GM18499 (cell line): ENCODE data around the gene LYST.
A peak's percentile ranks its signal among the peaks of the same experiment; 100 is the strongest.

Experiments used
- ATAC-seq: cut with Tn5 transposase; IDR thresholded peaks from one replicate; pipeline ENCODE4 v1.9.1; 2021; ENCODE audit warnings: moderate number of reproducible peaks; ENCODE audit not compliant: insufficient read depth, unreplicated experiment

Gene LYST

DNA sequence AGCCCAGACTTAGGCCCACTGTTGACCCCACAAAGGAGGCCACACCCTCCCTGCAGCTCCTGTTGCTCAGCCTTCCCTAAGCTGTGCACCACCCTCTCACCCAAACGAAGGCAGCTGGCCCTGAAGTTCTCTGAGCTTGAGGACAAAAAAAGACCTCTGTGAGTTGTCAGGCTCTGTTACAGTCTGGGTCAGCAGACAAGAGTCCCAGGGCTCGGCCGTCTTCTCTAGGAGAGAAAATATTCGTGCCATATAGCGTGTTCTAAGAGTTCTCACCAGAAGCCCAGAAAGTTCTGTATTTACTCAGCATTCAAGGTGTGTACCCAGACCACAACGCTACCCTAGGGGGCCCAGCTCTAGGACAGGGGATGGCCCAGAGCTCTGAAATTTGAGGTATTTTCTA lies 25.5 kb upstream of the LYST start:
- ATAC-seq = no peak

DNA sequence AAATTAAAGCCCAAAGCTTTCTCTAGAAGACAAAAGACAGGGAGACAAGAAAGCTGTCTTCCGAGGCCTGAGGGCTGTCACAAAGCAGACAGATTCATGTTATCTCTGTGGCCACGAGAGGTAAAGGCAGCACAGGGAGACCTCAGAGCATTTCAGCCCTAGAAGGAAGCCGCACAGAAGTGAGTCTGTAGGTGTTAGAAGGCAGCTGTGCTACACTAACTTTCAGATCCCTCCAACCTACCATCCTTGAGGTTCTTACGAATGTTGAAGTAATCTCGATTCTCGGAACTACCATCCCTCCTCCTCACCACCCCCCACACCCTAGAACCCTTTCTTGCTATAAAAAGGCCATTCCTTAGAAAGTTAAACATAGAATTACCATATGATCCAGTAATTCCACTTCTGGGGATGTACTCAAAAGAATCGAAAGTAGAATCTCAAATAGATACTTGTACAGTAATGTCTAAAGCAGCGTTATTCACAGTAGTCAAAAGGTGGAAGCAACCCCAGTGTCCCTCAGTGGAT lies 21.5 kb upstream of the LYST start:
- ATAC-seq = peak; percentile 63

DNA sequence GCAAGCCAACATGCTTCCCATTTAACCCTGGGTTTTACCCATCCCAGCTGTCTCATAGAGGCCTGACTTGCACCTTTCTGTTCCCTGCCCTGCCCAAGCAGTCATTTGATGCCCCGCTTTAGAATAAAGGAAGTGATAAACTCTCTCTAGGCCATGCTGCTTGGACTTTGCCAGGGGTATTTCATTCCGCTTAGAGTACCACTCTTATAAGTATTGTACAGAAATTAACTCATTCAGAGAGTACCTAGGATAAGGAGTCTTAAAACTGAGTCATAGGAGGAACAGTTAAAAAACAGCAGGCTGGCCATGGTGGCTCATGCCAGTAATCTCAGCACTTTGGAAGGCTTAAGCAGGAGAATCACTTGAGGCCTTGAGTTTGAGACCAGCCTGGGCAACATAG lies 21.0 kb upstream of the LYST start:
- ATAC-seq = no peak

DNA sequence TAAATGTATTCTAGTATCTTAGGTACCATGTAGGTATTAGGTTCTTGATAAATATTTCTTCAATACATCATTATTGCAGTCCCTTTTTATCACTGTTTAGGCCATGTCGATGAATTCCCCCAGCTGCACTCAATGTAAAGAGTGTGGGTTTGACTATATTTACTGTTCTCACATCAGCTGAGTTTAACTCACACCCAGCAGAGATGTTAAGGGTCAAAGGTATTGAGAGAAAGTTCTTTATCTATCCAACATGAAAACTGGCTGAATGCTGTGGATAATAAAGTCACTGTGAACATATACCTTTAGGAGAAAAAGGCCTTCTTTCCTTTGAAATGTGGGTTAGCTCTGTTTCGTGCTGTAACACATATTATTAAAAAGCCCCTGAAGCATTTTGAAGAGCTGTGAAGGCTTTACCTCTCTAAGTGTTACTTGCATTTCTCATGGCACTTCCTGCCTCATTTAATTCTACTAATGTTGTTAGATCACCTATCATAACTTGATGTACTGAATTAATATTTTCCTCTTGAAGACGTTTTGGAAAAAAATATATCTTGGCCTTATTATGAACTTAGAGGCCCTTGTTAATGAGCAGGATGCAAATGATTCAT lies 19.1 kb upstream of the LYST start:
- no peak for ATAC-seq

DNA sequence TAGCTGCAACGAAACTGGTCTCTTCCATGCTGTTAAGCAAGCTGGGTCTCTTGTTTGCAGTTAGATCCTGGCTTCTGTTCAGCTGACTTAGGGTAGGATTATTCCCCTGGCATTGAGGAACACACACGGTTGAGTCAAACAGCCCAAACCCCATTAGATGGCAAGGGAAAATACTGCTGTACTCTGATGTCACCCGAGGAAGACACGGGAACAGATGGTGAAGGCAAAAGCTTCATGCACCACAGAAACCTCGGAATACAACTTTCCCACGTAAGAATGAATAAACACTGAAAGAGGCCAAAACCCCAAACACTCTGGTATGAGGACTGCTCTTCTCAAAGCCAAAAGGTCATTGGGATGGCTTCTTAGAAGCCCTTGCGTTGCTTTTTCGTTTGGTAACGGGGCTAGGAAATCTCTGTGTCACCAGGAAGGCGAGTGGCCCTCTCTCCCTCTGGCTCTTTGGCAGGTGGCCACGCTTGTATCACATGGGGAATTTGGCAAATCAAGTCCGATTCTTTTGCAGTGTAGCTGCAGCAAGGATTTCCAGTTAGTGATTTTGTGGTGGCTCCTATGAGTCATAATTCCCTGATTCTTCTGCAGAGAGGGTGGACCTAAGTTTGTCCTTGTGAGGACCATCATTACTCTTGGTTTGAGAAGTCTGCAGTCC lies 16.7 kb upstream of the LYST start:
- no peak for ATAC-seq

DNA sequence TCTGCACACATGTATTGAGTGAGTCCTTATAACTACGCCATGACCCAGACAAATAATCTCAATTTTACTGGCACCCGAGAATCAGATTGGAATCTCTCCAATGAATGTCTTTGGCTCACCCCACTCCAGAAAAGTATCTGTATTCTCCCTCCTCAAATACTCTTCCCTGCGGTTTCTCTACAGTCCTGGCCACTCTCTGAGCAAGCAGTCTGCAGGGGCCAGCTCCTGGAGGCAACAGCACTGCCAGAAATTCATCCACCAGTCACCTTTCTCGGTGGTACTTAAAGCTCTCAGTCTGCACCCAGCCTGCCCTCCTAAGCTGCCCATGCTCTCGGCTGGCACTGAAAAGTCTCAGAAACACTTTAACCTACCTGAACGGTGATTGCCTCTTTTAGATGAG lies 16.1 kb upstream of the LYST start:
- no peak for ATAC-seq

DNA sequence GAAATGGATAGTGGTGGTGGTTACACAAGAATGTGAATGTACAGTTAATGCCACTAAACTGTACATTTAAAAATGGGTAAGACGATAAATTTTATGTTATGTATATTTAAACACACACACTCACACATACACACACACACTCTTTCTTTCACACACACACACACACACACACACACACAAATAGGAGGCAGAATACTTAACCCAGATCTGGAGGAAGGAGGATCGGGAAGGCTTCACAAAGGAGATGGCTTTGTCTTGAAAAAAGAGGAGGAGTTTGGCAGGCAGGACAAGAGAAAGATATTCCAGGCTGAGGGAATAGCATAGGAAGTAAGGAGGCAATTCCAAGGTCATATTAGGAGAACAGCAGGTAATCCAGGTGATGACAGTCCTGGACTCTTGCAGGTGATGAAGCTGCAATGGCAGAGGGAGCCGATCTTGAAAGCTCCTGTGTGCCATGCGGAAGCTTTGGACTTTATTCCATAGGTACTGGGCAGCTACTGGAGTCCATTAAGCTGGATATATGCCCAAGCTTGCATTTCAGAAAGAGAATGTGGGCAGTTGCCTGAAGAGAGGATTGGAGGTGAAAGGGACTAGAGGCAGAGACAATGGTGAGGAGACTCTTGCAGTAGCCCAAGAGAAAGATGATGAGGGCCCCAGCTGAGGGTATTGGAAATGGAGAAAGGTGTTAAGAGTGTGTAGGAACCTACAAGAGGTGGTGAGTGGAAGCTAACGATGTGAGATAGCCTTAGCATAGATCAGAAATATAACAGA lies 15.4 kb upstream of the LYST start:
- no peak for ATAC-seq

DNA sequence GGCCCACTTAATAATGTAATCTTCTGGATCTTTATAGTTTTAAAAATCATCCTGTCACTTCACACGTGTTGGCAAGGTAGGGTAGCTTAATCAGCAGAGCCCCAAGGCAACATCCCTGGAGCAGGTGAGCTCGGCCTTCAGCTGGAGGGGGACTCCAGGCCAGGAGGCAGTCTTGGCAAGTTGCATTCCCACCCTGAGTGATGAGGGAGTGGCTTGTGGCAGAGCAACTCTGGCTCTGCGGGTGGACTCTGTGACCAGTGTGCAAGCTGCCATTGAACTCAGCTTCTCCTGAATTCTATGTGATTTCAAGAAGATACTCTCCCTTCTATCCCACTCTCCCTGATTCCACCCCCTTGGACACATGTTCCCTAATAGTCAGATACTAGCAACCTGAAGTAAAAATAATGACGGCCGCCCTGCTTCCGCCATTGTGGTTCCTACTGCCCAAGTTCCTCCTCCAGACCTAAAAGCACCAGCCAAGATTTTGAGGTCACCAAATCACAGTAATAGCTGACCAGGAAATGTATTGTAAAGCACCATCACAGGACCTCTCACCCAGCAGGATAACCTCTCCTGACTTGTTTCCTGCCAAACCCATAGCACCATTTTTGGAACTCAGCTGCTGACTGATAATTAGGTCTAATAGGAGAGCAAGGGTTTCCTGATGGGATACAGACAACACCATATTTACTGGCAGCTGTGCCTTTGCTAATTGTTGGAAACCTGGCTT lies 11.5 kb upstream of the LYST start:
- no peak for ATAC-seq

DNA sequence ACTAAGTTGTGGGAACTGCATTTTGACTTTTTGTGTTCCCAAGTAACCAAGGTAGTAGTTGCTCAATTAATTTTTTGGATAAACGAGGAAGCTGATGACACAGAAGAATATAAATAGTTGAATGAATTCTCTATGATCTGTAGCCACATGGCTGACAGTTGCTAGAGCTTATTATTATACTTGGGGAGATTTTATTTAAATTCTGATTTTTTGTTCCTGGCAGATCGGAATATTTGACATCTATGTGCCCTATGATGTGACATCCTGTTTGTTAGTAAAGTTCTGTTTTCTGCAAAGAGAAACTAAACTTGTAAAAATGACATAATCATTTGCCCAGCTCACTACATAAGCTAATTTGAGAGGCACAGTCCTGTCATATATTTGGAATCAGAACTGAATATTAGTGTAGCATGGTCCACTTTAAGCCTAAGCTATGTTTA lies 9.7 kb upstream of the LYST start:
- ATAC-seq = no peak

DNA sequence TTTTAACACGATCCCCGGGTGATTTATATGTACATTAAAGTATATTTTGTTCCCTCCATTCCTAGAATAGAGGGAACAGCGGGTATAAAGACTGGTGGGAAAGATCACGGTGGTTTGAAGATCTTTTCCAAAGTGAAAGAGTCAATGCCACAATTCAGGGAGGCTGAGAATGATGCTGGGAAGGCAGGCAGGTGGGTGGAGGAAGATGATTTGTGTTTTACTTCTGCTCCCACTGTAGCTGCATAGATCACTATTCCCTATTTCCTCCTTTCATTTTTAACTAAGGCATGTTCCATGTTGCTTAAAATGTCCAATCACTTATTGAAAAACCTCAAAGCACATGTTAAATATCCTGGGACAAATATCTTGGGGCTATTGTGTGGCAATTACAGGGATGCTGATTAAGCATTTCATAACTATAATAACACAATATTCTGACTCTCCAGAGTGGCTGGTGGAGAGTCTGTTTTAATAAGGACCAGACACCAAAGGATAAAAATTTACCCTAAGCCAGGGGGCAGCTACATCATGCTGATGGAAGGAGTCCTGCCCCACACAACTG lies 8.4 kb upstream of the LYST start:
- ATAC-seq = no peak

DNA sequence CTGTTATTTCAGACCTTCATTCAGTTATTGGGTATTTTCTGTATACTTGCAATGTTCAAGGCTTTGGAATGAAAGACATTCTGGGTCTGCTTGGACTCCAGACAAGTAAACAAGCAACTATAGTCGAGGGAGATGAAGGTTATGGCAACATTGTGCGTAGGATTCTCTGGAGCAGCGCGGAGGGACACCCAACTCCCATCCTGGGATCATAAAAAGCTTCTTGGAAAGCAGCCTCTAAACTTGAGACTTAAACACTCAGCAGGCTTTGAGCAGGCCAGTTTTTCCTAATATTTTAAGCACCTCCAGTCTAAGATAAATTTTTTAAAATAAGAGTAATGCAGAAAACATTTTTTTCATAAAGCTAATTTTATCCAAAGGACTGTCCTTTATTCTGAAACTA lies 7.6 kb upstream of the LYST start:
- no peak for ATAC-seq

DNA sequence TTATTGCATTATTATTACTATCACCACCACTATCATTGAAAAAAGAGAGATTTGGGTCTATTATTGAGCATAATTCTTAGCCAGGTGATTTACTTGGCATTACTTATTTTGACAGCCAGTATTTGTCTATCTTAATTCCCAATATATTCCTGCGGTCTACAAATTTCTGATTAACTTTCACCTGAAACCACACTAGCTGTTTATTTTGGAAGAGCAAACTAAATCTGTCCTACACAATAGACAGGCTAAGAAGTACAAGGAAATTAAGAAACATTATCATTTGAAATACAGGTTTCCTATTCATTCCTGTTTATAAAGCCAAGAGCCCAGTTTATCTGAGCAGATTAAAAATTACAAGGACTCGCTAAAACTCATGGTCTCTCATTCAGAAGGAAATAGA lies 6.9 kb upstream of the LYST start:
- ATAC-seq = no peak

DNA sequence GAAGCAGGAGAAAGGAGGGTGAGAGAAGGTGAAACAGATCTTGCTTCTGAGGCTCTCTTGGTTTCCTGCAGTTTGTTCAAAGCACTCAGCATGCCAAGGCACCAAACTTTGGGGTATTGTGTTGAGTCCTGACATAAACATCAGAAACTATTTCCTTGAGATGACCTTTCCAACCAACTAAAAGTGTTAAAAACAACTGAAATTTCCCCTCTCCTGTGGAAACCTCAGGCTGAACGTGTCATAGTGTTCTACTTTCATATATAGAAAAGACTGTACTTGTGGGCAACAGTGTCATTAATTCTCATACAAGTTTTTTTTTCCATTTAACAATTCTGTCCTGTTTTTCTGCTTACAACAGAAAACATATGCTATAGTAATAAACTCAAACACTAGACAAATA lies 6.3 kb upstream of the LYST start:
- no peak for ATAC-seq

DNA sequence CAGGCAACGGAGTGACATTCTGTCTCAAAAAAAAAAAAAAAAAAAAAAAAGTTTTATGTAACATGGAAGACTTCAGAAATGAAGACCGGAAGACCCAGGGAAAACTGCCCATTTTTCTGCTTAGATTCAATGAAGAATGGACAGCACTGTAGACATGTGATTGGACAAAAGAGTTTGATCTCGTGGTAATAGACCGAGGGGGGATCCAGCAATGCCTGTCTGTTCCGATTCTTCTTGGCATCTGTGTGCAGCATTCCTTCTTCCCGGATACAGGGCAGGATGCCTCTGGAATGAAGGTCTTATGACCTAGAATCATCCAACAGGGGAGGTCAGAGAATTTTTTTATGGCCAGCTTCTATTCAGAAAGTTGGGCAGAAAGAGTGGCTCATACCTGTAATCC lies 5.6 kb upstream of the LYST start:
- no peak for ATAC-seq

DNA sequence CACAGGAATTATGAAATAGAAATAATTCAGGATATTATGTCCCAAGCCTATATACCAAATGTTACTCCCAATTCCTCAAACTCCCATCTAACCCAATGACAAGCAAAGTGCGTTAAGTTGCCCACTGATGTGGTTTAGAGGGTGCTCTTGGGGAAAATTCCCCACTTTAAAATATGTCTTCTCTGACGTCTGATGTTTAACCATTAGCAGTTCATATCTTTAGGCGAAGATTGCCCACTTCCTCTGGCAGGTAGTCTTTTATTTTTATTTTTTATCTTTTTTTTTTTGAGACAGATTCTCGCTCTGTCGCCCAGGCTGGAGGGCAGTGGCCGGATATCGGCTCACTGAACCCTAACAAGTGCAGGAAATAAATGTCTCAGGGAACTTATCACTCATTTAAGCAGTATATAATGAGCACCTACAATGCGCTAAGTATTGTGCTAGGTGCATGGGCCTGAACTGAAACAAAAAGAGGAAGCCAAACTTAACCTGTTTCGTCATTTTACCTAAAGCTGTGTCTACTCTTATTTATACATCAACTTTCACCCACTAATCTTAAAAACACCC lies 1.3 kb upstream of the LYST start:
- ATAC-seq = peak; percentile 34

DNA sequence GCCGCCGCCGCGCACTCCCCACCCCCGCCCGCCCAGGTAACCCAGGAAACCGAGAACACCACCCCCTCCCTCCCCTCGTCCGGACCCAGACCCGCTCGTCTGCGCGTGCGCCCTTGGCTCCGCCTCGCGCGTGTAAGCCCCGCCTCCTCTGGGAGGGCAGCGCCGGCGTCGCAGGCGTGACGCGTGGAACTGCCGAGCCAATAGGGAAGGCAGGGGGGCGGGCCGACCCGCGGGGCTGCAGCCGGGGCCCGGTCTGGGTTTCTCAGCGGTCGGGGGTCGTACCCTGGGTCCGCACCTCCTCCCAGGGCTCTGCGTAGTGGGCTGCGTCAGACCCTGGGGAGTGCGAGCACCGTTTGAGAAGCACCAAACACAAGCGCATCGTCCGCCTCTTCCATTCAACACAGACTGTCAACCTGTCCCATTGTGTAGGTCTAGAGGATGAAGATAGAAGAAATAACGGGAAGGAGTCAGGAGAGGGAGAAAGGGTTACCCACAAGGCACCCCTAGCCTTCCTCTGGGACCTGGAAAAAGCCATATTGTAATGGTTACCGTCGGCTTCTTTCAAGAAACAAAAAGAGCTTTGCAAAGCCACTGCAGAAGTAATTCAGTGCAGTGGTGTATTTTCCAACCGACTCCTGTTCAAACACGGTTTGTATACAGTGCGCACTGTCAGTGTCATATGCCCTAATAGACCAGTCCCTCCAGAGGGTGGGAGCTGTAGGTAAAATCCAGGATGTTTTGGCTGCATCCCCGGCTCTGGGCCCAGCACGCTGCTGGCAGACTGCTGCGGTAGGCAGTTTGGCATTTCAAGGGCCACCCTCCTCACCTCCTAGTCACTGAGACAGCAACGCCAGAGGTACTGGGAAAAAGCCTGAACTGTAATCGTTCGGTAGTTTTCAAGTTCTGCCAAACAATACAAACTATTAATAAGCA lies 473 bp upstream of the LYST start:
- peak; percentile 37 for ATAC-seq

DNA sequence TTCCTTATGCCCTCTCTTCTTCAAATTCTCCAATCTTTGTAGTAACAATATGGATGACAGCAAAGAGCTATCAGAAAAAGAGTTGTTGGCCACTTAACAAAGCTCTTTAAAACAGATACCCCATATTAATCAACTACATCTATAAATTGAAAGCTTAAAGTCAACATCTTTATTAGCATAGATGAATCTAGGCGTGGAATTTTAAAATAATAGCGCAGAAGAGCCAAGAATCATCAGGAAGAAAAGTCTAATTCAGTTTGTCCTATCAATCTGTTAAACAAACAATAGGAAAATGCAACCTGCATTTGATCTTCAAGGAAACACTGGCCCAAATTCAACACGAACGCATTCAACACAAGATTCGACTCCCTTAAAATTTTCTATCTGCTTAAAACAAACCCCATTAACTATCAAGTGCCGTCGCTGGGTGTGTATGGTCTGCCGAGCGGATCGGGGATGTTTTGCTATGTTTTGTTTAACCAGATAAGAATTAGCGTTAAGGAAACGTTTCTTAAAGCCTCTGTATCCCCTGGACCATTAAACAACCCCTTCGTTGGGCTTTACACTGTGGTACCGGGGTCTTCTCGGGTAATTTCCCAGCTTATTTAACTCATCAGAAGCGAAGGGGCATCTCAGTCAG lies 1.0 kb downstream of the LYST start:
- ATAC-seq = no peak

DNA sequence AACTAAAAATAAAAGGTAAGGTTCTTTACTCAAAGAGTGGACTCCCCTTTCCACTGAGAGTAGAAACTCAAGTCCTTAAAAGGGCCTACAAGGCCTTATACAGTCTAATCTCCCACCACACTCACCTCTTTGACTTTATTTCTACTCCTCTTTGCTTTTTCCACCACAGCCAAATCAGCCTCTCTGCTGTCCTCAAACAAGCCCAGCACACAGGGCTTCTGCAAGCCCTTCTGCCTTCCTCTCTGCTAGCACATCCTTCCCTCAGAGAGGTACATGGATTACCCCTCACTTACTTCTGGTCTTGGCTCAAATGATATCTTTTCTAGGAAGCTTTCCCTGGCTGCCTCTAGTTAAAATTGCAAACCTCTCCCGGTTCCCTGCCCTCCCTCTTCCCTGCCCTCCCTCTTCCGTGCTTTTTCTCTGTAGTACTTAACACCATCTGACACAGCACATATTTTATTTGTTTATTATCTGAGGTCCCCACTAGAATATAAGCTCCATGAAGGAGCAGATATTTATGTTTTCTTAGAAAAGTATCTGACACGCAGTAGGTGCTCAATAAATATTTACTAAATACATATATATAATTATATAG lies 1.7 kb downstream of the LYST start:
- ATAC-seq = no peak
